ENCODE results near the gene RAB4A. TPM values are rescaled to one million over a fixed set of nuclear protein-coding genes. Genes with fewer than 3 reads are reported as not detected.

RAB4A gene
- total and polyA plus RNA-seq, 10 of the 15 experiments (the other 5 are each of a cell fraction or from before 2014, with no cell fraction given): 4.0 to 35.8 (median 17.7) TPM

DNA sequence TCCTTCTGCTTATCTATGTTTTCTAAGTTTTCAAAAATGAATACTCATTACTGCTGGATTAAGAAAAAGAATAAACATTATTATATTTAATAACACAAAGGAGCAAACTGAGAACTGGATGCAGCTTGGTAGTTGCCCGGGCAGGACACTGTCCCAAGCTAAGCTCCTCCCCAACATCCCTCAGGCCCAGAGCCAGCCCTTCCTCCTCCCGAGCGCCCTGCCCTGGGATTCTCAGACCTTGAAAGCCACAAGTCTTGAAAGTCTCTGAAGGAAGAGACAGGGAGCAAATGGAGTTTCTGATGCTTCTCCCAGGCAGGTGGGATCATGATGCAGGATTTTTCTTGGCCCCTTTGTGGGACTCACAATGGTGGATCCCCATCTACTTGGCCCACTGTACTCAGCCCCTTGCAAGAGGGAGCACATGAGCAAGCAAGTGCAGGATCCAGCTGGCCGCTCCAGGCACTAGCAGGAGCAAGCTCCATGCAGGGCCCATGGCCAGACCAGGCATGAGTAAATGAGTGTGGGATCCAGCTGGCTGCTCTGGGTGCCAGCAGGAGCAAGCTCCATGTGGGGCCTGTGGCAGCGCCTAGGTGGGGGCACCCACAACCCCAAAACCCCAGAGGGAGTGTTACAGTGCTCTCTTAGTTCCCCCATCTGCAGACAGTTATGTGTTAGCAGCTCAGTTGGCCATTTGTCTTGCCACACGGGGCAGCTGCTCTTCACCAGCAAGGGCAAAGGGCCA lies 32.1 kb upstream of the RAB4A start (continued):
- TF ChIP-seq FOXK2 (IDR thresholded peaks at IDR 0.05) (no peak), JUNB (IDR thresholded peaks at IDR 0.05) (no peak), ZNF274 (IDR thresholded peaks at IDR 0.05; ENCODE audit: insufficient read depth, insufficient read length) (no peak), SRF (IDR thresholded peaks at IDR 0.05; ENCODE audit: low read depth in 2 of 2, low read length in 2 of 2) (no peak), SMARCA5 (IDR thresholded peaks at IDR 0.05) (no peak)

DNA sequence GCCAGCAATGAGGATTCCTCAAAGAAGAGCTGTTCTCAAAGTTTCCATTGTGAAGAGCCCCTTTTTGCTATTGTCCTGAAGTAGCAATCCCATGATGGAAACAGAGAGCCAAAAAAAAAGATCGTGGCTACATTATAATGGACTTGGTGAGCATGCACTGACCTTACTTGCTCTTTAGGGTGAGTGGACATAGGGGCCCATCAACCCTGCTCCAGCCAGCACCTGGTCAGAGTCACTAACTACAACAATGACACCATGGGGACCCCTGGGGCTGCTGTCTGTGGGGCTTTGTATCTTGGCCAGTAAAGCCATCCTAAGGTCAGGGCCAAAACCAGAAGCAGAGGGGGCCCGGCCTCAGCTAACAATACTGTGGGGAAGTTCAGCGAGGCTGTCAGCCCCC lies 30.4 kb upstream of the RAB4A start:
- CTCF ChIA-PET: interaction anchor here (0.6 to 1.5 kb wide), 2 partner anchors 13 kb away, joined by 3 read pairs; no protein-coding TSS in a partner anchor
- Histone ChIP-seq H3K4me2 (ENCODE audit: control insufficient read depth, insufficient read depth) (no peak overlapping the region), H2AFZ (ENCODE audit: control insufficient read depth, low read depth, low read length) (no peak overlapping the region), H3K4me3 (no peak overlapping the region), H4K20me1 (ENCODE audit: control insufficient read depth, insufficient read depth) (no peaks in the 10 kb centered on the region), H3K9me3 (replicated peaks; ENCODE audit: control insufficient read depth, insufficient read depth, low read length) (no peaks in the 10 kb centered on the region; the same call in 2 of the 3 replicates), H3K27me3 (replicated peaks in 1 of 2; ENCODE audit: control insufficient read depth in 2 of 2, insufficient read depth in 2 of 2, low read length in 1 of 2) (no peaks in the 10 kb centered on the region; a peak in 1 of 4 replicates), H3K4me1 (ENCODE audit: control insufficient read depth, insufficient read depth, low read length) (no peaks in the 10 kb centered on the region), H3K9ac (ENCODE audit: control insufficient read depth, insufficient read depth, low read length) (no peak overlapping the region), H3K27ac (ENCODE audit: control insufficient read depth, insufficient read depth) (no peak overlapping the region), H3K79me2 (ENCODE audit: control insufficient read depth, insufficient read depth, low read length) (no peaks in the 10 kb centered on the region), H3K36me3 (ENCODE audit: control insufficient read depth in 2 of 2, insufficient read depth in 2 of 2, low read length in 1 of 2) (no peaks in the 10 kb centered on the region)
- ATAC-seq: no peak
- no peak for FAIRE-seq
- in situ Hi-C loops (cut with MboI): no loop called here
- SMC1A ChIA-PET (ENCODE audit: uncharacterized antibody, unreplicated experiment): interaction anchor here (0.6 kb wide), 1 partner anchor 211 kb away, joined by 3 read pairs; no protein-coding TSS in a partner anchor
- RAD21 ChIA-PET (ENCODE audit: unreplicated experiment): interaction anchor here (0.7 kb wide), 1 partner anchor 10 kb away, joined by 3 read pairs; no protein-coding TSS in a partner anchor
- POLR2A ChIA-PET: no interaction called here
- WGBS (ENCODE audit: insufficient coverage, insufficient replicate concordance, low lambda C conversion rate, missing lambda C conversion rate): 14% methylated on average over 3 of the region's 3 CpGs
- no peak for DNase-seq (ENCODE audit: low read depth, low spot score)
- intact Hi-C loops (cut with micrococcal nuclease; ENCODE audit: unreplicated experiment): no loop called here
- BruUV-seq (replicated peaks): no TSS peak
- TF ChIP-seq ATF2 (IDR thresholded peaks at IDR 0.05; ENCODE audit: low read length) (no peak), BHLHE40 (IDR thresholded peaks at IDR 0.05; ENCODE audit: borderline replicate concordance in 1 of 2, low read depth in 2 of 2, low read length in 1 of 2) (no peak), MYC (IDR thresholded peaks at IDR 0.05; ENCODE audit: insufficient read depth, insufficient read length, insufficient replicate concordance, low read length, severe bottlenecking) (no peak), ZNF24 (IDR thresholded peaks at IDR 0.05) (no peak), ZZZ3 (IDR thresholded peaks at IDR 0.05; ENCODE audit: control insufficient read depth, insufficient read length, low read depth) (no peak), PRDM15 (CRISPR knock-in tag; IDR thresholded peaks at IDR 0.05) (no peak)
- TF ChIP-seq, protein P1, sequence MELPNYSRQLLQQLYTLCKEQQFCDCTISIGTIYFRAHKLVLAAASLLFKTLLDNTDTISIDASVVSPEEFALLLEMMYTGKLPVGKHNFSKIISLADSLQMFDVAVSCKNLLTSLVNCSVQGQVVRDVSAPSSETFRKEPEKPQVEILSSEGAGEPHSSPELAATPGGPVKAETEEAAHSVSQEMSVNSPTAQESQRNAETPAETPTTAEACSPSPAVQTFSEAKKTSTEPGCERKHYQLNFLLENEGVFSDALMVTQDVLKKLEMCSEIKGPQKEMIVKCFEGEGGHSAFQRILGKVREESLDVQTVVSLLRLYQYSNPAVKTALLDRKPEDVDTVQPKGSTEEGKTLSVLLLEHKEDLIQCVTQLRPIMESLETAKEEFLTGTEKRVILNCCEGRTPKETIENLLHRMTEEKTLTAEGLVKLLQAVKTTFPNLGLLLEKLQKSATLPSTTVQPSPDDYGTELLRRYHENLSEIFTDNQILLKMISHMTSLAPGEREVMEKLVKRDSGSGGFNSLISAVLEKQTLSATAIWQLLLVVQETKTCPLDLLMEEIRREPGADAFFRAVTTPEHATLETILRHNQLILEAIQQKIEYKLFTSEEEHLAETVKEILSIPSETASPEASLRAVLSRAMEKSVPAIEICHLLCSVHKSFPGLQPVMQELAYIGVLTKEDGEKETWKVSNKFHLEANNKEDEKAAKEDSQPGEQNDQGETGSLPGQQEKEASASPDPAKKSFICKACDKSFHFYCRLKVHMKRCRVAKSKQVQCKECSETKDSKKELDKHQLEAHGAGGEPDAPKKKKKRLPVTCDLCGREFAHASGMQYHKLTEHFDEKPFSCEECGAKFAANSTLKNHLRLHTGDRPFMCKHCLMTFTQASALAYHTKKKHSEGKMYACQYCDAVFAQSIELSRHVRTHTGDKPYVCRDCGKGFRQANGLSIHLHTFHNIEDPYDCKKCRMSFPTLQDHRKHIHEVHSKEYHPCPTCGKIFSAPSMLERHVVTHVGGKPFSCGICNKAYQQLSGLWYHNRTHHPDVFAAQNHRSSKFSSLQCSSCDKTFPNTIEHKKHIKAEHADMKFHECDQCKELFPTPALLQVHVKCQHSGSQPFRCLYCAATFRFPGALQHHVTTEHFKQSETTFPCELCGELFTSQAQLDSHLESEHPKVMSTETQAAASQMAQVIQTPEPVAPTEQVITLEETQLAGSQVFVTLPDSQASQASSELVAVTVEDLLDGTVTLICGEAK (IDR thresholded peaks at IDR 0.05; ENCODE audit: borderline replicate concordance): no peak
